RWPE2 (cell line): Measurements from ENCODE around the gene E2F6.

ENCODE experiments used
- ATAC-seq: fragments of 200-7000 bp; cut with Tn5 transposase; 3 replicates; pipeline ENCODE4 v1.9.1; 2021; ENCODE audit warnings: low read depth
- DNase-seq: peaks from one replicate; pipeline ENCODE4 v3.0.0-alpha.2; 2020; ENCODE audit warnings: low spot score
- H3K27ac ChIP-seq: fragments of 450-650 bp; 2 replicates; pipeline ENCODE4 v1.5.1; 2017; ENCODE audit warnings: mild to moderate bottlenecking; ENCODE audit not compliant: poor library complexity, severe bottlenecking
- H3K27me3 ChIP-seq: fragments of 250-450 bp; sonication (Bioruptor Pico); 2 replicates; pipeline ENCODE4 v1.5.1; 2021; ENCODE audit warnings: mild to moderate bottlenecking, moderate library complexity; ENCODE audit not compliant: insufficient read depth, poor library complexity, severe bottlenecking
- H3K36me3 ChIP-seq: fragments of 250-450 bp; sonication (Bioruptor Pico); 2 replicates; pipeline ENCODE4 v1.5.1; 2020; ENCODE audit warnings: low read depth, mild to moderate bottlenecking, moderate library complexity
- H3K4me1 ChIP-seq: fragments of 250-450 bp; sonication (Bioruptor Pico); 2 replicates; pipeline ENCODE4 v1.5.1; 2021; ENCODE audit warnings: mild to moderate bottlenecking, moderate library complexity; ENCODE audit not compliant: insufficient read depth, poor library complexity, severe bottlenecking
- H3K4me3 ChIP-seq: fragments of 250-450 bp; sonication (Bioruptor Pico); 2 replicates; pipeline ENCODE4 v1.5.1; 2021; ENCODE audit warnings: mild to moderate bottlenecking, moderate library complexity; ENCODE audit not compliant: severe bottlenecking
- H3K9me3 ChIP-seq: fragments of 250-450 bp; sonication (Bioruptor Pico); 2 replicates; pipeline ENCODE4 v1.5.1; 2021; ENCODE audit warnings: mild to moderate bottlenecking, moderate library complexity; ENCODE audit not compliant: severe bottlenecking
- TF ChIP-seq, protein P1 (sequence below): fragments of 450-650 bp; IDR thresholded peaks from one replicate; pipeline ENCODE4 v1.5.1; 2017; ENCODE audit warnings: mild to moderate bottlenecking, moderate library complexity; ENCODE audit not compliant: poor library complexity, severe bottlenecking

The E2F6 gene

DNA sequence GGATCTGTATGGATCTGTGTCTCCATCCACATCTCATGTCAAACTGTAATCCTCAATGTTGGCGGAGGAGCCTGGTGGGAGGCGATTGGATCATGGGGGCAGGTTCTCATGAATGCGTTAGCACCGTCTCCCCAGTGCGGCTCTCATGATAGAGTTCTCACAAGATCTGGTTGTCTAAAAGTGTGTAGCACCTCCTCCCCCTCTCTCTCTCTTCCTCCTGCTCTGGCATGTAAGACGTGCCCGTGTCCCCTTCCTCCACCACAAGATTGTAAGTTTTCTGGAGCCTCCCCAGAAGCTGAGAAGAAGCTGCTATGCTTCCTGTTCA, 66.6 kb downstream of the E2F6 start:
- DNase-seq, result no peak
- TF ChIP-seq, protein P1, sequence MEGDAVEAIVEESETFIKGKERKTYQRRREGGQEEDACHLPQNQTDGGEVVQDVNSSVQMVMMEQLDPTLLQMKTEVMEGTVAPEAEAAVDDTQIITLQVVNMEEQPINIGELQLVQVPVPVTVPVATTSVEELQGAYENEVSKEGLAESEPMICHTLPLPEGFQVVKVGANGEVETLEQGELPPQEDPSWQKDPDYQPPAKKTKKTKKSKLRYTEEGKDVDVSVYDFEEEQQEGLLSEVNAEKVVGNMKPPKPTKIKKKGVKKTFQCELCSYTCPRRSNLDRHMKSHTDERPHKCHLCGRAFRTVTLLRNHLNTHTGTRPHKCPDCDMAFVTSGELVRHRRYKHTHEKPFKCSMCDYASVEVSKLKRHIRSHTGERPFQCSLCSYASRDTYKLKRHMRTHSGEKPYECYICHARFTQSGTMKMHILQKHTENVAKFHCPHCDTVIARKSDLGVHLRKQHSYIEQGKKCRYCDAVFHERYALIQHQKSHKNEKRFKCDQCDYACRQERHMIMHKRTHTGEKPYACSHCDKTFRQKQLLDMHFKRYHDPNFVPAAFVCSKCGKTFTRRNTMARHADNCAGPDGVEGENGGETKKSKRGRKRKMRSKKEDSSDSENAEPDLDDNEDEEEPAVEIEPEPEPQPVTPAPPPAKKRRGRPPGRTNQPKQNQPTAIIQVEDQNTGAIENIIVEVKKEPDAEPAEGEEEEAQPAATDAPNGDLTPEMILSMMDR, result no peak
- H3K9me3 ChIP-seq, result no peaks in the 10 kb centered on the region
- no peaks in the 10 kb centered on the region for H3K27me3 ChIP-seq
- H3K36me3 ChIP-seq, result no peaks in the 10 kb centered on the region
- ATAC-seq, result no peak
- H3K4me3 ChIP-seq, result no peak overlapping the region
- H3K4me1 ChIP-seq, result no peaks in the 10 kb centered on the region
- no peak overlapping the region for H3K27ac ChIP-seq

DNA sequence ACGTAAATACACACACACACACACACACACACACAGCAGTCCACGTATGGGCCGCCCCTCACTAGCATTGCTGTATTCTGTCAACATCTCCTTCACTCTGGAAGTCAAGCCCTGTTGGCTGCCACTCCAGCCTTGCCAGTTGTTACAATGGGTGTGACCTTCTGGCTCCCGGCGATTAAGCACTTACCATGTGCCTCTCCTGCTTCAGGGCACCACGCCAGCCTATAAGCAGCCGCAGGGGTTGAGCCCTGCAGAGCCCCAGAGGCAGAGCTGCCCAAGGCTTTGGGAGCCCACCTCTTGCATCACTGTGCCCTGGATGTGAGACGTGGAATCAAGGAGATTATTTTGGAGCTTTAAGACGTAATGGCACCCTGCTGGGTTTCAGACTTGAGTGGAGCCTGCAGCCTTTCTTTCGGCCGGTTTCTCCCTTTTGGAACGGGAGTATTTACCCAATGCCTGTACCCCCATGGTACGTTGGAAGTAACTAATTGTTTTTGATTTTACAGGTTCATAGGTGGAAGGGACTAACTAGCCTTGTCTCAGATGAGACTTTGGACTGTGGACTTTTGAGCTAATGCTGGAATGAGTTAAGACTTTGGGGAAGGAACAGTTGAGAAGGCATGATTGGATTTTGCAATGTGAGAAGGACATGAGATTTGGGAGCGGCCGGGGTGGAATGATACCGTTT, 67.1 kb downstream of the E2F6 start:
- Histone ChIP-seq H3K9me3 (no peaks in the 10 kb centered on the region), H3K4me3 (no peak overlapping the region), H3K27ac (no peak overlapping the region), H3K4me1 (no peaks in the 10 kb centered on the region), H3K36me3 (no peaks in the 10 kb centered on the region), H3K27me3 (no peaks in the 10 kb centered on the region)
- ATAC-seq (no peak), DNase-seq (no peak)
- TF ChIP-seq, protein P1, result no peak

DNA sequence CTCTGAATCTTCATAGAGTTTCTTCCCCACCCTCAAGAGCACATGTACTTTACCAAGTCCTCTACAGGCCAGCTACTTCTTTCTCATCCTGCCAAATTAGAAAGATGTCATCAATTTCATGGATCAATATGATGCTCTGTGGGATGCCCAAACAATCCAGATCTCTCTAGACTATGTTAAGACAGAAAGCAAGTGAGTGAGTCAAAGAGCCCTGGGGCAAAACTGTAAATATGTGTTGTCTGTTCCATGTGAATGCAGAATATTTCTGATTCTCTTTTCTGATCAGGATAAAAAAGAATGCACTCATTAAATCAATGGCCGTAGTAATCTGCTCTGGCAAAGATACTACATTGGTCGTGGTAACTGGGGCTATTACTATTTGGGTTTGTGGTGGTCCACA, 68.4 kb downstream of the E2F6 start:
- no peaks in the 10 kb centered on the region for H3K4me1 ChIP-seq
- H3K27ac ChIP-seq, result no peak overlapping the region
- no peak for DNase-seq
- H3K36me3 ChIP-seq, result no peaks in the 10 kb centered on the region
- no peak for ATAC-seq
- TF ChIP-seq, protein P1, result no peak
- no peaks in the 10 kb centered on the region for H3K9me3 ChIP-seq
- H3K4me3 ChIP-seq, result no peak overlapping the region
- no peaks in the 10 kb centered on the region for H3K27me3 ChIP-seq

DNA sequence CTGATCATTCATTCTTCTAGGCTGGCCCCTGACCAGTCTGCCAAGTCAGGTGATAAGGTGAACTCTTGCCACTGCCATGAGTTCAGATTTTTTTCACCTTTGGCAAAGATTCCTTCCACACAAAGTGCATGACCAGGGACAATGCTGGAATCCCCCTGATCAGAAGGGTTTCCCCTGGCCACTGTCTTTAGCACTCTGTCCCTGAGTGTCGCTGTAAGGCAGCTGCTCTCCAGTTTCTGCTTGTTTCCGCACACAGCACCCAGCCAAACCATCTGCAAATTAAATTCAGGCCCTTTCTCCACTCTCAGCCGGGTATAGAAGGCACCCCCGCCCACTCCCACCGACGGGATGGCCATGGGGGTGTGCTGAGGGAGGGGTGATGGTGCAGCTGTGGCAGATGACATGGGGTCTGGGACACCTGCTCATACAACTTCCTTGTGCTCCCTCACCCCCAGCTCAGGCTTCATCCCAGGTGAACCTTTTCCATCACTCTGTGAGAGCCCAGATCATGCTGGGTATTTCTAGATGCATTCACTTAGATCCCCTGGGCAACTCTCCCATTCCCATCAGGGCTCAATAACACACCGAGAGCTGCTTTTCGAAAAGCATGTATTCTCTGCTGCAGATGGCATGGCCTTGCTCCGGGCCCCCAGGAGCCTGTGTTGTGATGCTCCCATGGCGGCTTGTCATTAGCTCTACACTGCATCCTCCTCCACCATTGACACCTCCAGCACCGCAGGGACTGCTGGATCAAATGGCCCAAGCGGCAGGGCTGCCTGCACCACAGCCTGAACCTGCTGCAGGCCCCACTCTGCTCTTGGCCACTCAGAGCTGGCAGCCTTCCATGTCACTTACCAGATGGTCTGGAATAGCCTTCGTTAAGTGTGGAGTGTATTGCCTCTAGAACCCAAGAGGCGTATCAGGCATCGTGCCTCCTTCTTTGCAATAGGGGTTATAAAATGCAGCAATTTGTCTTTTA, 69.2 kb downstream of the E2F6 start:
- TF ChIP-seq, protein P1, result no peak
- ATAC-seq (no peak), DNase-seq (no peak)
- Histone ChIP-seq H3K27me3 (no peaks in the 10 kb centered on the region), H3K36me3 (no peaks in the 10 kb centered on the region), H3K4me3 (no peak overlapping the region), H3K9me3 (no peaks in the 10 kb centered on the region), H3K4me1 (no peaks in the 10 kb centered on the region), H3K27ac (no peak overlapping the region)

DNA sequence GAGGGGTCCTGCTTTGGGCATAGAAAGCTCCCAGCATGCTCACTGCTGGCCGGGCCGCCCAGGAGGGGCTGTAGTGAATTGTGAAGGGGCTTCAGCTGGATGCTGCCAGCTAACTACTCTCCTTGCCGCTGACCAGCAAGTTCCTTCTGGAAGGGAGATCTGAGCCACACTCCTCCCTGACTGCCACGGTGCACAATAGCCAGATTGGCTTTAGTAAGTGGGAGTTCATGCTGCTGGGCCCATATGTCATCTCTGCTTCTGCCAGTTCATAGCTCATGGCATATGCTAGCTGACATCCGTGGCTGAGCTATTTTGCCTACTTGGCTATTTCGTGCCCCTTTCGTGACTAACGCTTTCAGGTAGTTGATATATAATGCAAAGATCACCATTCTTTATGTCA, 69.9 kb downstream of the E2F6 start:
- Histone ChIP-seq H3K36me3 (no peaks in the 10 kb centered on the region), H3K27ac (no peak overlapping the region), H3K27me3 (no peaks in the 10 kb centered on the region), H3K4me1 (no peaks in the 10 kb centered on the region), H3K9me3 (no peaks in the 10 kb centered on the region), H3K4me3 (no peak overlapping the region)
- DNase-seq (no peak), ATAC-seq (no peak)
- TF ChIP-seq, protein P1, result no peak
